ENCODE results near the gene SPEM2.

GRCh38 chr17:7442142-7442541, 16.7 kb downstream of the SPEM2 start:
- no peak for TF ChIP-seq EP300 (IDR thresholded peaks at IDR 0.05)
- no peak for TF ChIP-seq CTCF (IDR thresholded peaks at IDR 0.05)
- TF ChIP-seq POLR2A (IDR thresholded peaks at IDR 0.05) = no peak

All from upper lobe of left lung (tissue), 4 donors.